HTR-8/SVneo (cell line): ENCODE measurements around the gene MAML3.

Source experiments
- DNase-seq: peaks from one replicate; pipeline ENCODE4 v3.0.0; 2011; ENCODE audit warnings: low spot score, mixed read lengths; ENCODE audit not compliant: insufficient read length
- FAIRE-seq: peaks from 2 replicates; lab custom pipeline; 2011; peaks lifted over from hg19 to GRCh38; lab: Jason Lieb, UNC

Gene MAML3

DNA sequence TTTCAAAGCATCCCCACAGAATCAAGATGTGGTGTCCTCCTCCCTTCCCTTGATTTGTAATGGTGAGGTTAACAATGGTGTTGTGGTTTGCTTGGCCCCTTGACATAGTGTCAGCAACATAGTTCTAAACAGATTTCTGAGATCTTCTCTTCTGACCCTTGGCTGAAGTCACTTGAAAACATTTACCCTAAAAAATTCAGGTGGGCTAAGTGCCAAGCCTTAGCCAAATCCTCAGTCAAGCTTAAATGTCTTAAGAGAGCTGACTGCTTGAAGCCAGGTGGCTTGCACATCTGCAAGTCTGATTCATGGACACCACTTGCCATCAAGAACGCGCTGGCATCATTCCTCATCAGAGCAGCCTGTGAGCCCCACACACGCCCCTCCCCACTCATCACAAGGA is 315.2 kb downstream of the MAML3 start:
- DNase-seq (no peak), FAIRE-seq (no peak)

DNA sequence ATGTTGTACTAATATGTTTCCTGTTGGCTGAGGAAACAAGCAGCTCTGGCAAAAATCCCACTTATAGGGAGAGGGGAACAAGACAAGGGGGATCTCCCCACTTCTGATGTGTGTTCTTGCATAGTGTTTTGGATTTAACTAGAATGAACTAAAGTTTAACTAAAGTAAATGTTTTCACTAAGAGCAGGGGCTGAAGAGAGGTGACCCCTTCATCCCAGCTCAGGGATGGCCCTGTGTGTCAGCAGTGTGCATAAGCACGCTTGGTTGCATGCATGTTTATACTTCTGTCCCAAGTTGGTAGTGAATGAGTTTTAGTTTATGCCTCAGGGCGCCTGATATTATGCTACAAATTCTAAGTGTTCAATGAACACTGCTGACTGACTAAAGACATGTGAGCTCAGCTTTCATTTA is 319.0 kb downstream of the MAML3 start:
- FAIRE-seq, result no peak
- no peak for DNase-seq

- FAIRE-seq, result no peak
- no peak for DNase-seq
Measured at GRCh38 chr4:139834226-139834662, 319.7 kb downstream of the MAML3 start.

- FAIRE-seq, result no peak
- no peak for DNase-seq
Measured at GRCh38 chr4:139833151-139833910, 320.7 kb downstream of the MAML3 start.

- no peak for FAIRE-seq
- DNase-seq, result no peak
Measured at GRCh38 chr4:139828966-139829664, 324.9 kb downstream of the MAML3 start.

- DNase-seq, result no peak
- no peak for FAIRE-seq
Measured at GRCh38 chr4:139826426-139826825, 327.6 kb downstream of the MAML3 start.

GRCh38 chr4:139825523-139826014 is 328.4 kb downstream of the MAML3 start:
- no peak for FAIRE-seq
- no peak for DNase-seq

- no peak for FAIRE-seq
- DNase-seq, result no peak
Measured at GRCh38 chr4:139824882-139825522, 329.0 kb downstream of the MAML3 start.

GRCh38 chr4:139823746-139824145 is 330.2 kb downstream of the MAML3 start:
- FAIRE-seq (no peak), DNase-seq (no peak)

DNA sequence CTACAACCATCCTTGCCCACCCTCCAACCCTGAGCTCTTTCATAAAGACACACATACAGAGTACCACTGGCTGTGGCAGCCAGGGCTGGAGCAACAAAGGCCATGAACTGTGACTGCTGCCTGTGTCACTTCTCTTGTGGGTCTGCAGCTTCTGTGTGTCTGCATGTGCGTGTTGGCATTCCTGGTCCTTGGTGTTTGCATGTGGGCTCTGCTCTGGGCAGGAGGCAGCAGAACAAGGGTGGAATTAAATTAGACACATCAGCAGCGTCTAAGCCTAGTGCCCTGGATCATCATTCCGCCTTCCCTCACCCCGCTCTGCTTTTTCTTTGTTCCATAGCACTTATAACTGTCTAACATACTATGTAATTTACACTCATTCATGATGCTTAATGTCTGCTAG is 330.6 kb downstream of the MAML3 start:
- FAIRE-seq (no peak), DNase-seq (no peak)

- FAIRE-seq, result no peak
- DNase-seq, result no peak
Measured at GRCh38 chr4:139822391-139822790, 331.6 kb downstream of the MAML3 start.

DNA sequence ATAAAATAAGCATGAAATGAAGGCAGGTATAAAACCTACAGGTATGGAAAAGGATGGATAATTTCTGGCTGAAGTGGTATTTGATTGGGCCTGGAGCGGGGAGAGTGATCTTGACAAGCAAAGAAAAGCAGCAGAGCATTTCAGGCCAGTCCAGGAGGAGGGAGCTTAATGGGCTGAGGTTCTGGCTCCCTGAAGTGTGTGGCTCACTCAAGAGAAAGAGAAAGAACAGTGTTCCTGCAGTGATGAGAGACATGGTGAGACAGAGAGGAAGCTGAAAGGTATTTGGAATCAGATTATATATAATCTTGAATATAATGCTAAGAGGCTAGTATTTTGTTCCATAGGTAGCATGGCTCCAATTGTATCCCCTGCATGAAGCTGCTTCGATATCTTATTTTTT is 334.9 kb downstream of the MAML3 start:
- DNase-seq (no peak), FAIRE-seq (no peak)

DNA sequence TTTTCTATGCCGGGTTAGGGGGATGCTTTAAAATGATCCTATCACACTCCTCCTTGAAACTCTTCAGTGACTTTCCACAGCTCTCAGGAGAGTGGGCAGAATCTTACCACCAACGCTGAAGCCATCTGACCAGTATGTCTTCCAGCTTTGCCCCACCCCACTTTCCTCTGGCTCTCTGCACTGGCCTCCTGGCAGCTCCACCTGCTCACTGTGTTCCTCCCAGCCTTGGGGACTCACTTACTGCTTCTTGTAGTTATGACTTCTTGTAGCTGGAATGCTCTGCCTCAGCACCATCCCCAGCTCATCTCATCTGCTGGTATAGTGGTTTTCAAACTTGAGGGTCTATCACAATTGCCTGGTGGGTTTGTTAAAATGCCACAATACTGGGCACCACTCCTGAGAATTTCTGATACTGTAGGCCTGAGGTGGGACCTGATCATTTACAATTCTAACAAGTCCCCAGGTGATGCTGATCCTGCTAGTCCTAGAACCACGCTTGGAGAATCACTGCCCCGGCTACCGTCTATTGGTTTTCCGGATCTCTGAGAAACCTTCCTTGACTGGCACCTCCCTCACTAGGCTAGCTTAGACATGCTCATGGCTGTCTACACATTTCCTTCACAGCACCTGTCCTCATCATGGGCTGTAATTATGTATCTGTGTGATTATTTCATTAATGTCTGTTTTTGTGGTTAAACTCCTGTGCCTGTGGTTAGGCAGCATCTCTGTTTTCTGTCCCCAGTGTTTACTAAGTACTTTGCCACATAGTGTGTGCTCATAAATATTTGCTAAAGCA is 336.1 kb downstream of the MAML3 start:
- FAIRE-seq (no peak), DNase-seq (no peak)

DNA sequence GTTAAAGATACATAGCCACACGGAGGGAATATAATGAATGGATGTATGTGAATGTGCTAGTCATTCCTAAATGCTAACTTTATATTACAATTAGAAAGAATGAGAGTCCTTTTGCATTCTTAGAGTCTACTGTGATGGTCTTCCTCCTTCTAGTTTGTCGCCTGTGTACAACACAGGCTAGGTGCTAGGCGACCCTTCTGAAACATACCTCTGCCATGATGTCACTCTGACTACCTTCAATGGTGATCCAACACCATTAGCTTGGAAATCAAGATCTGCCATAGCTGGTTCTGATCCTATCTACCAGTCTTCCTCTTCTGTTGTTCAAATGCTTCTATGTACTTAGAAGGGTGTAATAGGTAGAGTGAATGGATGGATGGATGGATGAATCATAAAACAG is 337.1 kb downstream of the MAML3 start:
- FAIRE-seq, result no peak
- DNase-seq, result no peak

DNA sequence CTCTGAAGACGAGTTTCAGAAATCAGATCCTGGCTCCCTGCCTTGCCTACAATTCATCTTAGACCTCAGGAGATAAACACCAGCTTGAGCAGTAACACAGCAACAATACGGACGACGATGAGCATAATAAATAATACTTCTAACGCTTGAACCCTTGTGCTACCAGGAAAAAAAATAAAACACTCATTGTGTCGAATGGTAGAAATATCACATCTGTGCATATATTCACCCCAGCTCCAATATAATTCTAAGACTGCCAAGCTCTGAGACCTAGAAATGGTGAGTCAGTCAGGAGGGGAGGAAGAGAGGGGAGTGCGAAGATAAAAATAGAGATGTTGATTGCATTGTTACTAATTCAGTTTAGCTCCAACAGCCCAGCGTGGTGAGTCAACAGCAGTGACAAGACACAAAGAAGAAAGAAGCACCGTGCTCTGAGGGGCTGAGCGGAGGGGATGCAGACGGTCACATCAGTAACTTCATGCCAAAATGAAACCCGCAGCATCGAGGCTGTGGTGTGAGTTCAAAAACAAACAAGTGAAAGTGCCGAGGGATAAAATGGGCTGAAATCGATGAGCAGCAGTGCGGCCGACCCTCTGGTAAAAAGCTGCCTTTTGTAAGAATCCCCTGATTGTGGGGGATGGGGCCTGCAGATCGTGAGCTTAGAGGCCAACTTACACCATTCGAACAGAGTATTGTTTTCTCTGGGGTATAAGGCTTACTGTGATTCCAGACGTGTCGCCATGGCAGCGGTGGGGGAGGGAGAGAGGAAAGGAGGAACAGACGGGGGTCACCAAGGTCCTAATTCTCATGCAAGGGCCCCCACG is 338.0 kb downstream of the MAML3 start:
- peak; percentile 54 for FAIRE-seq
- DNase-seq, result peak; percentile 48

DNA sequence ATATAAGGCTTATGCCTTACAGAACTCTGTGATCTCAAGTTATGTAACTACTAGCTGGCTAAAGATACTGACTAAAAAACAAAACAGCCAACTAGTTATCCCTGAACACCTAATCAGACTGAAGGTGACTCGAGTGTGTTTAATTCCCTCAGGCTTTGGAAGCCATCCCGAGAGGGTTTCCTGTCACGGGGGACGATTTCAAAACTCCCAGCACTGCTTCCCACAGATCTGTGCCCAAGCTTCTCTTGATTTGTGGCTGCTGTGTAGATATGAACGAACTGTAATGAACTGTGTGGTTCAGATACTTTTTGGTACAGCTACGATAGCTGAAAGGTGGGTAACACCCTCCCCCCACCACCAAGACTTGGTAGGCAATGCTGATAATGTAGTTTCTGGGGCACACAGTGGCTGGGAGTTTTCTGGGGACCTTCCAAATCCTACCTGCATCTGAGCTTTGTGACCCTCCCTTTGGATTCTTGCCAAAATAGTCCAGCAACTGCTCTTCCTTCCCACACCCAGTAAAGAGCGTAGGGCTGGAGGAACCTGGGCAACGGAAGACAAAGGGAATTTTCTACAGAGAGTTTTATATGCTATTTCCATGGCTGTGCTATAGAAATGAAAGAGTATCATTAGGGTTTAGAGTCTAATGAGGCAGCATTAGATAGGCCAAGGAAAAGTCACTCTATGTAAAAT is 339.5 kb downstream of the MAML3 start:
- DNase-seq (no peak), FAIRE-seq (no peak)

DNA sequence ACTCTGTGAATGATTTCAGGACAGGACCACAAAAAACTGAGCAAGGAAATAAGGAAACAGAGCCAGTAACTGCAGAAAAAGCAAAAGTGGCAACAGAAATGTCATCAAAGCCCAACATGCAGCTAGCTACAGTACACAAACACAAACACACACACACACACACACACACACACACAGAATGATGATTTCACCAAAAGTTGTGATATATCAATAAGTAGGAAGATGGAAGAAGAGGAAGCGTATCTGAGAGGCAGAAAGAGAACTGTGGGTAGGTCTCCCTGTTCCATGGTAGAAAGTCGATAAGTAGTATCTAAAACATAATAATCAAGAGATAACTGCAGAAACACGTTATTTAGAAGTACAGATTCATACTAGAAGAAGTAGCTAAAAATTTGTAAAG is 340.1 kb downstream of the MAML3 start:
- FAIRE-seq, result no peak
- DNase-seq, result no peak

DNA sequence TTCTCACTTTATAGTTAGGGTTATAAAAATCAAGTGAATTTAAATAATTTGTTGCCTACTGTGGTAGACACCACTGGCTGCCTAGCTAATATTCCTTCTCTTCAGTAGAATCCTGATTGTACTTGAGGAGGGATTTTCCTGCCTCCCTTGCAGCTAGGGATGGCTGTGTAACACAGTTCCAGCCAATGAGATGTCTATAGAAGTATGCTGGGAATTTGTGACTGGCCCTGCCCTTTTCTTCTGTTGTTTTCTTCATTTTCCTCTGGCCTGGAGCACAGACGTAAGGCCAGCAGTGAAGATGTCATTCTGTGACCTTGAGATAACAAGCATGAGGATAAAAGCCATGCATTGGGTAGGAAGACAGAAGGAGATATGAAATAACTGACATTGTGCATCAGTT is 343.3 kb downstream of the MAML3 start:
- no peak for DNase-seq
- no peak for FAIRE-seq

DNA sequence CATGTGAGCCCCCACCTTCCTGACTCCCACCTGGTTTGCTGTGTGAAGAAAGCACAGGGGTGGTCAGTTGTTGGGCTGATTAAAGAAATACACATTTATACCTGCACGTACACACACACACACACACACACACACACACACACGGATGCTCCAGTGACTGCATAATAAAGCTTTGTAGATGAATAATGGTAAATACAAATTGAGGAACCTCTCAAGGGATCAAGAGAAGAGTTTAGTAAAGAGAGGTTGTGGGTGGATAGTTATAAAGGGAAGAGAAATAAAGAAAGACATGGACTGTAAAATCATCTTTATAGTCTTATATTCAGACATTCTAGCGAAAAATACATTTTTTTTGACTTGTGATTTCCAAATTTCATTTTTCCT is 344.2 kb downstream of the MAML3 start:
- DNase-seq (no peak), FAIRE-seq (no peak)
